HepG2 (cell line): ENCODE measurements around the gene SLC7A6OS.

ENCODE experiments used
- ASH2L ChIP-seq: fragments of 300-600, 200-600 bp; sonication (generic); IDR thresholded peaks from 2 replicates; pipeline ENCODE4 v1.7.0; 2017; ENCODE audit warnings: low read depth, mild to moderate bottlenecking, moderate library complexity, mixed read lengths, low read length; ENCODE audit not compliant: insufficient read length
- BHLHE40 ChIP-seq: IDR thresholded peaks from 2 replicates; pipeline ENCODE4 v1.6.1; 2011; ENCODE audit warnings: low read length, improper control_type of control experiment
- FOXM1 ChIP-seq: sonication (generic); formaldehyde crosslinking; IDR thresholded peaks from 2 replicates; pipeline ENCODE4 v1.5.0; 2020; ENCODE audit warnings: missing genetic modification reagents
- KDM3A ChIP-seq: IDR thresholded peaks from 2 replicates; pipeline ENCODE4 v1.6.1; 2018; ENCODE audit warnings: low read depth, missing compliant biosample characterization
- MEIS2 ChIP-seq: sonication (generic); formaldehyde crosslinking; IDR thresholded peaks from 2 replicates; pipeline ENCODE4 v1.9.0; 2021; ENCODE audit warnings: mild to moderate bottlenecking, missing genetic modification reagents
- POLR2A ChIP-seq, 2 experiments: IDR thresholded peaks; 2 replicates each; pipeline ENCODE4 v1.6.1; 2011; ENCODE audit warnings: low read depth in 2 of 2, low read length in 2 of 2, mild to moderate bottlenecking in 1 of 2, moderate library complexity in 1 of 2; ENCODE audit not compliant: insufficient read depth in 1 of 2
- ZNF24 ChIP-seq: fragments of 450-650 bp; IDR thresholded peaks from 2 replicates; pipeline ENCODE4 v1.6.1; 2017; ENCODE audit warnings: antibody characterized with exemption, mild to moderate bottlenecking
- ZNF264 ChIP-seq: sonication (generic); formaldehyde crosslinking; IDR thresholded peaks from 2 replicates; pipeline ENCODE4 v1.4.0; 2020; ENCODE audit warnings: missing genetic modification reagents
- TF ChIP-seq, protein P1 (sequence below): sonication (generic); formaldehyde crosslinking; IDR thresholded peaks from 2 replicates; pipeline ENCODE4 v1.5.0; 2020; ENCODE audit warnings: mild to moderate bottlenecking, missing genetic modification reagents, moderate library complexity
- TF ChIP-seq, protein P2 (sequence below), 2 experiments: IDR thresholded peaks; 2 replicates each; pipeline ENCODE4 v1.6.1; 2011 to 2012; ENCODE audit warnings: low read length in 2 of 2, borderline replicate concordance in 1 of 2, low read depth in 1 of 2, mild to moderate bottlenecking in 1 of 2, moderate library complexity in 1 of 2

DNA sequence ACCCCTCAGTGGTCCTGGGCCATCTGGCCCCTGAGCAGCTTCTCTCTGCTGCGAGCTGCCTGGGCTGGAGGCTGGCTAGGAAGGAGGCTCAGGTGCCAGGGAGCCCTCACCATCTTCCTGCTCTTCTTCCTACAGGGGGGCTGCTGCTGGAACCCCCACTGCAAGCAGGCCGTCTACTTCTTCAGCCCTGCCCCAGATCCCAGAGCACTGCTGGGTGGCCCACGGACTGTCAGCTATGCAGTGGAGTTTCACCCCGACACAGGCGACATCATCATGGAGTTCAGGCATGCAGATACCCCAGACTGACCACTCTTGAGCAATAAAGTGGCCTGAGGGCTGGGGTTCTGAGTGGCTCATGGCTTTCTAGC is 46.2 kb upstream of the SLC7A6OS start:
- TF ChIP-seq, protein P1, sequence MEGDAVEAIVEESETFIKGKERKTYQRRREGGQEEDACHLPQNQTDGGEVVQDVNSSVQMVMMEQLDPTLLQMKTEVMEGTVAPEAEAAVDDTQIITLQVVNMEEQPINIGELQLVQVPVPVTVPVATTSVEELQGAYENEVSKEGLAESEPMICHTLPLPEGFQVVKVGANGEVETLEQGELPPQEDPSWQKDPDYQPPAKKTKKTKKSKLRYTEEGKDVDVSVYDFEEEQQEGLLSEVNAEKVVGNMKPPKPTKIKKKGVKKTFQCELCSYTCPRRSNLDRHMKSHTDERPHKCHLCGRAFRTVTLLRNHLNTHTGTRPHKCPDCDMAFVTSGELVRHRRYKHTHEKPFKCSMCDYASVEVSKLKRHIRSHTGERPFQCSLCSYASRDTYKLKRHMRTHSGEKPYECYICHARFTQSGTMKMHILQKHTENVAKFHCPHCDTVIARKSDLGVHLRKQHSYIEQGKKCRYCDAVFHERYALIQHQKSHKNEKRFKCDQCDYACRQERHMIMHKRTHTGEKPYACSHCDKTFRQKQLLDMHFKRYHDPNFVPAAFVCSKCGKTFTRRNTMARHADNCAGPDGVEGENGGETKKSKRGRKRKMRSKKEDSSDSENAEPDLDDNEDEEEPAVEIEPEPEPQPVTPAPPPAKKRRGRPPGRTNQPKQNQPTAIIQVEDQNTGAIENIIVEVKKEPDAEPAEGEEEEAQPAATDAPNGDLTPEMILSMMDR (CRISPR knock-in tag) = no peak
- TF ChIP-seq KDM3A (CRISPR knock-in tag) (no peak), FOXM1 (CRISPR knock-in tag) (no peak), POLR2A (IDR thresholded peaks at IDR 0.05; ENCODE audit: insufficient read depth in 1 of 2, low read depth in 2 of 2, low read length in 2 of 2) (no peak), BHLHE40 (no peak), MEIS2 (CRISPR knock-in tag) (no peak), ASH2L (no peak), ZNF24 (no peak), ZNF264 (CRISPR knock-in tag) (no peak)
- TF ChIP-seq, protein P2, sequence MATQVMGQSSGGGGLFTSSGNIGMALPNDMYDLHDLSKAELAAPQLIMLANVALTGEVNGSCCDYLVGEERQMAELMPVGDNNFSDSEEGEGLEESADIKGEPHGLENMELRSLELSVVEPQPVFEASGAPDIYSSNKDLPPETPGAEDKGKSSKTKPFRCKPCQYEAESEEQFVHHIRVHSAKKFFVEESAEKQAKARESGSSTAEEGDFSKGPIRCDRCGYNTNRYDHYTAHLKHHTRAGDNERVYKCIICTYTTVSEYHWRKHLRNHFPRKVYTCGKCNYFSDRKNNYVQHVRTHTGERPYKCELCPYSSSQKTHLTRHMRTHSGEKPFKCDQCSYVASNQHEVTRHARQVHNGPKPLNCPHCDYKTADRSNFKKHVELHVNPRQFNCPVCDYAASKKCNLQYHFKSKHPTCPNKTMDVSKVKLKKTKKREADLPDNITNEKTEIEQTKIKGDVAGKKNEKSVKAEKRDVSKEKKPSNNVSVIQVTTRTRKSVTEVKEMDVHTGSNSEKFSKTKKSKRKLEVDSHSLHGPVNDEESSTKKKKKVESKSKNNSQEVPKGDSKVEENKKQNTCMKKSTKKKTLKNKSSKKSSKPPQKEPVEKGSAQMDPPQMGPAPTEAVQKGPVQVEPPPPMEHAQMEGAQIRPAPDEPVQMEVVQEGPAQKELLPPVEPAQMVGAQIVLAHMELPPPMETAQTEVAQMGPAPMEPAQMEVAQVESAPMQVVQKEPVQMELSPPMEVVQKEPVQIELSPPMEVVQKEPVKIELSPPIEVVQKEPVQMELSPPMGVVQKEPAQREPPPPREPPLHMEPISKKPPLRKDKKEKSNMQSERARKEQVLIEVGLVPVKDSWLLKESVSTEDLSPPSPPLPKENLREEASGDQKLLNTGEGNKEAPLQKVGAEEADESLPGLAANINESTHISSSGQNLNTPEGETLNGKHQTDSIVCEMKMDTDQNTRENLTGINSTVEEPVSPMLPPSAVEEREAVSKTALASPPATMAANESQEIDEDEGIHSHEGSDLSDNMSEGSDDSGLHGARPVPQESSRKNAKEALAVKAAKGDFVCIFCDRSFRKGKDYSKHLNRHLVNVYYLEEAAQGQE (IDR thresholded peaks at IDR 0.05; ENCODE audit: borderline replicate concordance in 1 of 2, low read depth in 1 of 2, low read length in 2 of 2) = no peak
